Memory B cell (primary cell): ENCODE results near the gene C16orf87.

ENCODE experiments used
- ATAC-seq: fragments of 150-1000 bp; cut with Tn5 transposase; 2 replicates; pipeline ENCODE4 v1.10.0; 2021; ENCODE audit warnings: low read depth, mild to moderate bottlenecking, moderate library complexity
- DNase-seq, 2 donors: peaks; one replicate each; pipeline ENCODE4 v3.0.0; 2022; ENCODE audit warnings: low spot score in 2 of 2
- H3K27ac Mint-ChIP-seq: one replicate; pipeline ENCODE4 v1.8.0; 2022; ENCODE audit warnings: mild to moderate bottlenecking, moderate library complexity, mixed read lengths
- H3K27me3 Mint-ChIP-seq: one replicate; pipeline ENCODE4 v1.8.0; 2022; ENCODE audit warnings: mixed read lengths
- H3K36me3 Mint-ChIP-seq: one replicate; pipeline ENCODE4 v1.8.0; 2022; ENCODE audit warnings: mild to moderate bottlenecking, mixed read lengths
- H3K4me1 Mint-ChIP-seq: one replicate; pipeline ENCODE4 v1.8.0; 2022; ENCODE audit warnings: mixed read lengths
- H3K4me3 Mint-ChIP-seq: one replicate; pipeline ENCODE4 v1.8.0; 2022; ENCODE audit warnings: mild to moderate bottlenecking, moderate library complexity, mixed read lengths
- H3K9me3 Mint-ChIP-seq: one replicate; pipeline ENCODE4 v1.8.0; 2022; ENCODE audit warnings: mixed read lengths

C16orf87 gene

DNA sequence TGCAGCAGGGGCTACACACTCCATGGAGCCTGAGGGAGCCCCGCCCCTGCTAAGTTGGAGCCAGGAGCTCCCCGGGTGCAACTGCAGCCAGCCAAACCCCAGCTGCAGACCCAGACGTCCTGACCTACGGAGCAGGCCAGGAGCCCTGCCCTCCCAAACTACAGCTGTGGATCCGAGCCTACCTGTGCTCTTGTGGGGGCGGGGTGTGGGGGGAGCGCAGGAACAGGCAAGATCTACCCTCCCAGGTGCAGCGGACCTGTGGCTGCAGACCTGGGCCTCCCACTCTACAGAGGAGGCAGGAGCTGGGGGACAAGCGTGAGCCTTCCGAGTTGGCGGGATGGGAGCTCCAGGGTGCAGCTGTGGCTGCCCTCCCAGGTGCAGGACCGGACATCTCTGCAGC is 53.2 kb downstream of the C16orf87 start:
- Mint-ChIP-seq H3K4me3 (no peak overlapping the region), H3K27me3 (peaks cover 2% of the 10 kb centered on the region), H3K4me1 (peaks cover 2% of the 10 kb centered on the region), H3K9me3 (no peaks in the 10 kb centered on the region), H3K36me3 (peaks cover 1% of the 10 kb centered on the region), H3K27ac (no peak overlapping the region)
- DNase-seq (no peak), ATAC-seq (no peak)

DNA sequence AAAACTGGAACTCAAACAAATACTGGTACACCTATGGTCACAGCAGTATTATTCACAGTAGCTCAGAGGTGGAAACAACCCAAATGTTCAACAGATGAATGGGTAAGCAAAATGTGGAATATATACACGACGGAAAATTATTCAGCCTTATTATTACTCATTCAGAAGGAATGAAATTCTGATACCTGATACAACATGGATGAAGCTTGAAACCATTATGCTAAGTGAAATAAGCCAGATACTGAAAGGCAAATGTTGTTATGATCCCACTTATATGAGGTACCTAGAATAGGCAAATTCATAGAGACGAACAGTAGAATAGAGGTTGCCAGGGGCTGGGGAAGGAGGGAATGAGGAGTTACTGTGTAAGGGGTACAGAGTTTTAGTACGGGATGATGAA is 55.8 kb downstream of the C16orf87 start:
- Mint-ChIP-seq H3K27ac (no peak overlapping the region), H3K27me3 (no peaks in the 10 kb centered on the region), H3K4me3 (no peak overlapping the region), H3K4me1 (no peaks in the 10 kb centered on the region), H3K36me3 (no peaks in the 10 kb centered on the region), H3K9me3 (no peaks in the 10 kb centered on the region)
- ATAC-seq: no peak
- DNase-seq: no peak

GRCh38 chr16:46774743-46775177 is 56.2 kb downstream of the C16orf87 start:
- Mint-ChIP-seq H3K4me1 (no peaks in the 10 kb centered on the region), H3K9me3 (no peaks in the 10 kb centered on the region), H3K36me3 (no peaks in the 10 kb centered on the region), H3K27ac (no peak overlapping the region), H3K4me3 (no peak overlapping the region), H3K27me3 (no peaks in the 10 kb centered on the region)
- DNase-seq (no peak), ATAC-seq (no peak)

DNA sequence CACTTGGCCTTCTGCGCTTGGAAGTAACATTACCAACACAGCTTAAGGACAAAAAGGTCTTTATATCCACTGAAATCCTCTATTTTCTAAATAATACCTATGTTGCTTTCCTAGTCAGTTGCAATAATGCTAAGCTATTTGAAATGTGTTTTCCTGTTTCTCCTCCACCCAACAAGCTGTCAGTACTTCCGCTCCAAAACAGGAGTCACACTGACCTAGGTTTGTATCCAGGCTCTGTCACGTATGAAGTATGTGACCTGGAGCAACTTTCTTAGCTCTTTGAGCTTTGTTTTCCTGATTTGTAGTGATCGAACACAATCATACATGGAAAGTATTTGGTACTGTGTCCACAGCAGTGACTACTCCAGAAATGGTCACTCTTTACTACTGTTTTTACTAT is 58.5 kb downstream of the C16orf87 start:
- H3K4me1 Mint-ChIP-seq: no peaks in the 10 kb centered on the region
- no peaks in the 10 kb centered on the region for H3K36me3 Mint-ChIP-seq
- no peak for ATAC-seq
- H3K27ac Mint-ChIP-seq: no peak overlapping the region
- DNase-seq: no peak
- no peaks in the 10 kb centered on the region for H3K9me3 Mint-ChIP-seq
- no peak overlapping the region for H3K4me3 Mint-ChIP-seq
- H3K27me3 Mint-ChIP-seq: no peaks in the 10 kb centered on the region

DNA sequence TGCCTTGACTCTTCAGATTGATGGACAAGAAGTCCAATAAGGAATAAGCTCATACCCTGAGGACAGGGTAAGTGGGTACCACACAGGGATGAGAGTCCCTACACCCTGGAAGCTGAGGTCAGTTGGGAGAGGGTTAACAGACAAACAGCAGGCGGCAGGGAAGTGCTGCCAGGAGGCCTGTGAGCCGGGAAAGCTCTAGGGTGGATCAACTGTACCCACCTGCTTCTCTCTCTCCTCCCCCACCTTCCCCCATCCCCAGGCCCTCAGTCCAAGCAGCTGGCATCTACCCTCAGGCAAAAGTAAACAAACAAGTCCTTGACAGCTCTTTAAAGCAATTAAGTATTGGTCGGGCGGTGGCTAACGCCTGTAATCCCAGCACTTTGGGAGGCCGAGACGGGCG is 62.2 kb downstream of the C16orf87 start:
- no peaks in the 10 kb centered on the region for H3K27me3 Mint-ChIP-seq
- peaks cover 12% of the 10 kb centered on the region for H3K4me1 Mint-ChIP-seq
- H3K9me3 Mint-ChIP-seq: no peaks in the 10 kb centered on the region
- H3K4me3 Mint-ChIP-seq: no peak overlapping the region
- H3K27ac Mint-ChIP-seq: no peak overlapping the region
- H3K36me3 Mint-ChIP-seq: no peaks in the 10 kb centered on the region
- DNase-seq (no peak), ATAC-seq (no peak)

- DNase-seq (no peak), ATAC-seq (no peak)
- Mint-ChIP-seq H3K4me1 (peaks cover 12% of the 10 kb centered on the region), H3K27ac (no peak overlapping the region), H3K4me3 (no peak overlapping the region), H3K36me3 (no peaks in the 10 kb centered on the region), H3K9me3 (no peaks in the 10 kb centered on the region), H3K27me3 (no peaks in the 10 kb centered on the region)
These were observed 65.9 kb downstream of the C16orf87 start for GRCh38 chr16:46765050-46765449.

- no peak overlapping the region for H3K27ac Mint-ChIP-seq
- no peak overlapping the region for H3K4me3 Mint-ChIP-seq
- no peaks in the 10 kb centered on the region for H3K27me3 Mint-ChIP-seq
- no peaks in the 10 kb centered on the region for H3K9me3 Mint-ChIP-seq
- peaks cover 12% of the 10 kb centered on the region for H3K4me1 Mint-ChIP-seq
- no peak for DNase-seq
- H3K36me3 Mint-ChIP-seq: no peaks in the 10 kb centered on the region
- no peak for ATAC-seq
These were observed 67.8 kb downstream of the C16orf87 start for GRCh38 chr16:46763147-46763546.

DNA sequence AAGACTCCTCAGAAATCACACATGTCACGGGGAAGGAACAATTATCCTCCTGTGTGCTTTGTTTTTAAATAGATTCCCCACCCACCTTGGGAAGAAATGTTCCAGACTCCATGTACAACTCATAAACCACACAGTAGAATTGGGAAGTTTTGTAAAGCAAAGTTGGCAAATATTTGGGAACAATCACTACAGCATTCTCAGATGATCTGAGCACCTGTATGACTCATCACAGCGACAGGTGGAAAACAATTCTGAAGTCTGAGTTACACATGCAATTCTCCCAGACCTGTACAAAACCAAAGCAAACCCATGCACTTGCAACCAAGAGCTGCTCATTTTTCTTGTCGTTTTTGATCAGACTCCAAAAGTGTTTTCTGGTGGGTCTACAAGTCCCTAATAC is 68.4 kb downstream of the C16orf87 start:
- Mint-ChIP-seq H3K27ac (no peak overlapping the region), H3K4me3 (no peak overlapping the region), H3K27me3 (no peaks in the 10 kb centered on the region), H3K36me3 (no peaks in the 10 kb centered on the region), H3K4me1 (peaks cover 12% of the 10 kb centered on the region), H3K9me3 (no peaks in the 10 kb centered on the region)
- DNase-seq: no peak
- ATAC-seq: no peak

- ATAC-seq: no peak
- no peaks in the 10 kb centered on the region for H3K36me3 Mint-ChIP-seq
- no peaks in the 10 kb centered on the region for H3K9me3 Mint-ChIP-seq
- H3K27me3 Mint-ChIP-seq: no peaks in the 10 kb centered on the region
- no peak overlapping the region for H3K27ac Mint-ChIP-seq
- no peak overlapping the region for H3K4me3 Mint-ChIP-seq
- H3K4me1 Mint-ChIP-seq: peaks cover 3% of the 10 kb centered on the region
- no peak for DNase-seq
These were observed 71.7 kb downstream of the C16orf87 start for GRCh38 chr16:46759309-46759708.

DNA sequence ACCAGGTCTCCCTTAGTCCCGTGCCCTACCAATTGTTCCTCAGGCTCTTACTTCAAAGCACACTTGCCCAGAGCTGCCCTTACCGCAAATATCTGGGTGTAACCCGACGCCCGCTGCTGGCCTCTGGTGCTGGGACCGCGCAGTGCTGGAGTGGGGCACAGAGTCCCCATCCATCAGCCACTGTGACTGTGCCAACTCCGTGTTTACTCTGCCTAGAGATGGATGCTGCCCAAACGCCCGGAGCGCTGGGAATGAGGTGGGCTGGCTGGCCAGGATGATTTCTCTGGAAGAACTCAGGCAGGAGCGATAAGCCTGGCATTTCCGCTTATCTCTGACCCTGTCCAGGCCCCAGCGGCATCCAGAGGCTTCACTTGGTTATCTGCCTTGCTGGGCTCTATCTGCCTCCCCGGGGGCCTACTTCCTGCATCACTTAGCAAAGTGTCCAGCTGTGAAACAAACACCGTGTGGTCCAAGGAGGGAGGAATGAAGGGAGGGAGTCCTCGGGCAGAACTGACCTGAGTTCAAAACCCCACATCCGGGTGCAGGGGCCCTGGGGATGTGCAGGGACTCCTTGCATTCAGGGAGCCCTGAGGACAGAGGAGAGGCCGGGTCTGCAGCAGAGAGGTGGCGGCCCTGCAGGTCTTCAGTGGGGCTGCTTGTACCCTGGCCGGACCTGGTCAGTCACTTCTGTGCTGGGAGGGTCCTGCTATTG is 73.5 kb downstream of the C16orf87 start:
- DNase-seq (no peak), ATAC-seq (no peak)
- no peak overlapping the region for H3K27ac Mint-ChIP-seq
- no peaks in the 10 kb centered on the region for H3K36me3 Mint-ChIP-seq
- peaks cover 3% of the 10 kb centered on the region for H3K4me1 Mint-ChIP-seq
- H3K27me3 Mint-ChIP-seq: no peaks in the 10 kb centered on the region
- H3K4me3 Mint-ChIP-seq: no peak overlapping the region
- no peaks in the 10 kb centered on the region for H3K9me3 Mint-ChIP-seq

DNA sequence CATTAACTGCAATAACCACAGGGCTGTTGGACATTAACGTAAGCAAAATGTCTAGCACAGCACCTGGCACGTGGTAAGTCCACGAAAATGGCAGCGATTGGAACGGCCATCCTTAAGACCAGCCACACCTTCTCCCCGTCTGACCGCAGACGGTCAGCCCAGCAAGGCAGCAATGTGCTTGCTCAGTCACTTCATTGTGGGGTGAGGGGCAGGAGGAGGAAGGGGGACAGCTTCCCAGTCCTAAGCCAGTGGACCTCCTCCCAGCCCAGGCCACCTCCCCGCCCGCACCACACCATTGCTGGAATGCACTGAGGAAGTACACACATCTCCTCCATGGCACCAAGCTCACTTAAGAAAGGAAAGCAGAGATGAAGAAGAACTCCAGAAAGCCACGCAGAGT is 74.2 kb downstream of the C16orf87 start:
- Mint-ChIP-seq H3K27ac (no peak overlapping the region), H3K4me3 (no peak overlapping the region), H3K9me3 (no peaks in the 10 kb centered on the region), H3K36me3 (no peaks in the 10 kb centered on the region), H3K4me1 (peaks cover 3% of the 10 kb centered on the region), H3K27me3 (no peaks in the 10 kb centered on the region)
- DNase-seq (no peak), ATAC-seq (no peak)

- Mint-ChIP-seq H3K4me1 (peaks cover 7% of the 10 kb centered on the region), H3K27ac (no peak overlapping the region), H3K4me3 (no peak overlapping the region), H3K27me3 (no peaks in the 10 kb centered on the region), H3K36me3 (no peaks in the 10 kb centered on the region), H3K9me3 (no peaks in the 10 kb centered on the region)
- DNase-seq: no peak
- no peak for ATAC-seq
These were observed 78.0 kb downstream of the C16orf87 start for GRCh38 chr16:46753015-46753414.

GRCh38 chr16:46751381-46751780 is 79.6 kb downstream of the C16orf87 start:
- Mint-ChIP-seq H3K9me3 (no peaks in the 10 kb centered on the region), H3K36me3 (no peaks in the 10 kb centered on the region), H3K27ac (no peak overlapping the region), H3K4me3 (no peak overlapping the region), H3K27me3 (no peaks in the 10 kb centered on the region), H3K4me1 (peaks cover 7% of the 10 kb centered on the region)
- ATAC-seq (no peak), DNase-seq (no peak)

GRCh38 chr16:46748775-46749705 is 81.9 kb downstream of the C16orf87 start:
- Mint-ChIP-seq H3K9me3 (no peaks in the 10 kb centered on the region), H3K4me1 (peaks cover 4% of the 10 kb centered on the region), H3K36me3 (no peaks in the 10 kb centered on the region), H3K4me3 (no peak overlapping the region), H3K27ac (no peak overlapping the region), H3K27me3 (no peaks in the 10 kb centered on the region)
- DNase-seq (no peak), ATAC-seq (no peak)
